Adipocyte (in vitro differentiated cells): Measurements from ENCODE around the gene KNTC1.
"Not testable (repeated sequence)": the region's sequence is repeated elsewhere in the genome, so short reads cannot be mapped to it uniquely, and the experiment has no call there.

Experiments
- DNase-seq: peaks from one replicate; pipeline ENCODE4 v3.0.0-alpha.2; 2015; ENCODE audit warnings: low read depth
- H3K27me3 ChIP-seq: replicated peaks from 2 replicates; pipeline ENCODE4 v1.7.0; 2013; ENCODE audit warnings: mild to moderate bottlenecking, low read length, moderate library complexity; ENCODE audit not compliant: control insufficient read depth, insufficient read depth
- H3K36me3 ChIP-seq: 2 replicates; pipeline ENCODE4 v1.7.0; 2013; ENCODE audit warnings: low read length, mild to moderate bottlenecking, moderate library complexity; ENCODE audit not compliant: control insufficient read depth, insufficient read depth, severe bottlenecking
- H3K4me1 ChIP-seq: 2 replicates; pipeline ENCODE4 v1.7.0; 2013; ENCODE audit warnings: mild to moderate bottlenecking, low read length, moderate library complexity; ENCODE audit not compliant: control insufficient read depth, insufficient read depth
- H3K4me3 ChIP-seq: 2 replicates; pipeline ENCODE4 v1.7.0; 2013; ENCODE audit warnings: mild to moderate bottlenecking, low read length, moderate library complexity
- H3K9ac ChIP-seq: 2 replicates; pipeline ENCODE4 v1.7.0; 2013; ENCODE audit warnings: mild to moderate bottlenecking, low read length, moderate library complexity
- H3K9me3 ChIP-seq: 2 replicates; pipeline ENCODE4 v1.7.0; 2013; ENCODE audit warnings: mild to moderate bottlenecking, low read length, moderate library complexity; ENCODE audit not compliant: control insufficient read depth

KNTC1 gene

DNA sequence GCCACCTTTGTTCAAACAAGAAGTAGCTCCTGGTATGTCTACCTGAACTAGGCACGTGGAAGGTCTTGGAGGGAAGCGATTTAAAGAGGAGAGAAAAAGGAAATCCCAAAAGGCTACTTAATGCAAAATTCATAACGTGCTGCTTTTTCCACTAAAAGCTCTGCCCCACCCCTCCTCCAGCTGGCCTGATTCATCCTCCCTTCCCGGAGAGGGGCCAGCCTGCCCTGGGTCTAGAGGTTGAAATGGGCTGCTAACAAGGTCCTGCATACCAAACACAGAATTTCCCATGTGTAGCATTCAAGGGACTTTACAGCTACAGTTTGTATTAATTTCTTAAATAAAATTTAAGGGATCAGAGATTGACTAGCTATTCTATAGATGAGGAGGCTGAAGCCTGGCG, 83.2 kb downstream of the KNTC1 start:
- Histone ChIP-seq H3K4me3 (no peak overlapping the region), H3K9me3 (no peaks in the 10 kb centered on the region), H3K36me3 (no peaks in the 10 kb centered on the region), H3K9ac (no peak overlapping the region), H3K4me1 (peaks cover 6% of the 10 kb centered on the region), H3K27me3 (no peaks in the 10 kb centered on the region)
- DNase-seq, result no peak

DNA sequence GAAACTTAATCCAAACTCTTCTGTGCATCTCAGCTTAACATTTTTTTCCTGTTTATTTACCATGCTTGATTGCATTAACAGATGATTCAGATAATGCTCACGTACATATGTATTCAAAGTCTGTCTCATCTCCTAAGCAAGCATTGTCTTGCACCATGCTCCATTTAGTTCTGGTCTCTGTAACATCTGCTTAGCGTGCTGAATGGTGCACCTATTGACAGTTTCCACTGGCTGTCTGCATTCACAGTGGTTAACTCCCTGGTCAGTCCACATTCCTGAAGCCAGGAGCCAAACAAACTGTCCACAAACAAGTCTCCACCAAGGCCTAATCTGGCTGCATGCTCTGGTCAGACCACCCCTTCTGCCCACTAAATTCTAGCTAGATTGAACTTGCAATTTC, 83.9 kb downstream of the KNTC1 start:
- Histone ChIP-seq H3K9ac (no peak overlapping the region), H3K4me3 (no peak overlapping the region), H3K9me3 (no peaks in the 10 kb centered on the region), H3K4me1 (peaks cover 7% of the 10 kb centered on the region), H3K36me3 (no peaks in the 10 kb centered on the region), H3K27me3 (no peaks in the 10 kb centered on the region)
- DNase-seq, result no peak

- H3K4me1 ChIP-seq, result peaks cover 10% of the 10 kb centered on the region
- H3K4me3 ChIP-seq, result no peak overlapping the region
- no peak overlapping the region for H3K9ac ChIP-seq
- peaks cover 3% of the 10 kb centered on the region for H3K36me3 ChIP-seq
- no peaks in the 10 kb centered on the region for H3K9me3 ChIP-seq
- DNase-seq, result peak; percentile 47
- H3K27me3 ChIP-seq, result no peaks in the 10 kb centered on the region
These were observed 87.8 kb downstream of the KNTC1 start for GRCh38 chr12:122614839-122615238.

GRCh38 chr12:122615780-122616179, 88.7 kb downstream of the KNTC1 start:
- H3K4me3 ChIP-seq, result no peak overlapping the region
- H3K9me3 ChIP-seq, result no peaks in the 10 kb centered on the region
- no peak for DNase-seq
- H3K4me1 ChIP-seq, result peaks cover 10% of the 10 kb centered on the region
- peaks cover 8% of the 10 kb centered on the region for H3K36me3 ChIP-seq
- H3K9ac ChIP-seq, result no peak overlapping the region
- no peaks in the 10 kb centered on the region for H3K27me3 ChIP-seq

DNA sequence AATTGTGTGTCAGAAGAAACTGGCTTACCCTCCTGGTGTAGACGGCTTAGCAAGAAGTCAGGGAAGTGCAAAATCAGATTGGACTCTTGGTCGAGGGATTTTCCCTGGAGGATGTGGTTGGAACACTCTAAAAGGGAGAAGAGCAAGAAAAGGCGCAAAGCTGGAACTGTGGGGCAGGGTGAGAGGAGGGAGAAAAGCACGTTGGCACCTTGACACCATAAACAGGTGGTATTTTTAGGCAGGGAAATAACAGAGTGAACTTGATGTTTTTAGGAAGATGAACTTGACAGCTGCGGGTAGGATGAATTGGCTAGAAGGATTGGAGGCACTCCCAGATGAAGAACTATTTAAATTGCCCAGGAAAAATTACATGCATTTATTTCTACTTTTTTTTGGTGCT, 108.4 kb downstream of the KNTC1 start:
- H3K4me3 ChIP-seq, result no peak overlapping the region
- peaks cover 4% of the 10 kb centered on the region for H3K4me1 ChIP-seq
- no peaks in the 10 kb centered on the region for H3K27me3 ChIP-seq
- no peaks in the 10 kb centered on the region for H3K9me3 ChIP-seq
- no peak overlapping the region for H3K9ac ChIP-seq
- H3K36me3 ChIP-seq, result no peaks in the 10 kb centered on the region
- DNase-seq, result no peak

- DNase-seq, result no peak
- peaks cover 20% of the 10 kb centered on the region for H3K4me1 ChIP-seq
- H3K9me3 ChIP-seq, result no peaks in the 10 kb centered on the region
- no peaks in the 10 kb centered on the region for H3K36me3 ChIP-seq
- H3K4me3 ChIP-seq, result no peak overlapping the region
- no peaks in the 10 kb centered on the region for H3K27me3 ChIP-seq
- H3K9ac ChIP-seq, result no peak overlapping the region
These were observed 116.3 kb downstream of the KNTC1 start for GRCh38 chr12:122643207-122643805.

- Histone ChIP-seq H3K27me3 (no peaks in the 10 kb centered on the region), H3K4me1 (peaks cover 20% of the 10 kb centered on the region), H3K9ac (no peak overlapping the region), H3K9me3 (no peaks in the 10 kb centered on the region), H3K36me3 (no peaks in the 10 kb centered on the region), H3K4me3 (no peak overlapping the region)
- DNase-seq, result peak; percentile 52
These were observed 119.6 kb downstream of the KNTC1 start for GRCh38 chr12:122646517-122647217.

DNA sequence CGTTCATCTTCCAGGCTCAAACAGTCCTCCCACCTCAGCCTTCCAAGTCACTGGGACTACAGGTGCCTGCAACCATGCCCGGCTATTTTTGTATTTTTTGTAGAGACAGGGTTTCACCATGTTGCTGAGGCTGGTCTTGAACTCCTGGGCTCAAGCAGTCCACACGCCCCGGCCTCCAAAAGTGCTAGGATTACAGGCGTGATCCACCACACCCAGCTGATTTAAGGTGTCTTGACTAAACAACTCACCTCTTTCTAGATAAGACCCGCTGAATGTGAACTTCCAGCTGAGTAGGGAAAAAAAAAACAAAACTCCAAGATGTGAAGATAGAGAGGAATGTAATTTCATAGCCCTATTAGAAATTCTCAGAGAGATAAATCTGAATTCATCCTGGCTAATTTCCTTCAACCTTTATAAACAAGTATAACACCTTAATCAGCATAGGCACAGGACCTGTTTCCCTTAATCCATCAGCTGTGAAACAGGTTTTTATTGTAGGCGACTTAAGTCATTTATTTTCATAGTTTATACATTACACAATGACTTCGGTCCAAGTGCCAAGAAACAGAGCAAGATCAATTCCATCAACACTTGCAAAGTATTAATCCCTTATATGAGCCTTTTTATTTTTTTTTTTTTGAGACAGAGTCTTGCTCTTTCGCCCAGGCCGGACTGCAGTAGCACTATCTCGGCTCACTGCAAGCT, 124.6 kb downstream of the KNTC1 start:
- Histone ChIP-seq H3K36me3 (no peaks in the 10 kb centered on the region), H3K4me1 (peaks cover 4% of the 10 kb centered on the region), H3K9me3 (no peaks in the 10 kb centered on the region), H3K4me3 (no peak overlapping the region), H3K27me3 (no peaks in the 10 kb centered on the region), H3K9ac (no peak overlapping the region)
- DNase-seq, result no peak

GRCh38 chr12:122653291-122653690, 126.2 kb downstream of the KNTC1 start:
- H3K4me1 ChIP-seq, H3K4me3 ChIP-seq, H3K9me3 ChIP-seq, H3K27me3 ChIP-seq, H3K9ac ChIP-seq, H3K36me3 ChIP-seq, DNase-seq: not testable (repeated sequence)

- Histone ChIP-seq H3K4me1 (no peaks in the 10 kb centered on the region), H3K9me3 (no peaks in the 10 kb centered on the region), H3K9ac (no peak overlapping the region), H3K4me3 (no peak overlapping the region), H3K36me3 (no peaks in the 10 kb centered on the region), H3K27me3 (no peaks in the 10 kb centered on the region)
- no peak for DNase-seq
These were observed 129.2 kb downstream of the KNTC1 start for GRCh38 chr12:122656298-122656697.

DNA sequence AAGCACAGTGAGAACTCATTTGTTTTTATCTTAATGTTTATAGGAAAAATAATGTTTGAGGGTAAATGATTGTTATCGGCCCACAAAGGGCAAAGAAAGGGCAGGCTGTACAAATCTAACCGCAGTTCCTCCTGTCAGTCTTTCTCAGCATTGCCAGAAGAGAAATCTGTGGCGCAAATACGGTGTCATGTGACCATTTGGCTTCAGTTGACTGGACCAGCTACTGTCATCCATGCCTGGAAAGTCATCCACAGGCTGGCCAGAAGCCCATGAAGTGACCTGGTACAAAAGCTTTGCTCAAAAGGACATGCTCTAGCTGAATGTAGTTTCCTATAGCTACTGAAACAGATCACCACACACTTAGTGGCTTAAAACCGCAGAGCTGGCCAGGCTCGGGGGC, 132.5 kb downstream of the KNTC1 start:
- Histone ChIP-seq H3K4me3 (no peak overlapping the region), H3K27me3 (no peaks in the 10 kb centered on the region), H3K4me1 (no peaks in the 10 kb centered on the region), H3K9me3 (no peaks in the 10 kb centered on the region), H3K9ac (no peak overlapping the region), H3K36me3 (no peaks in the 10 kb centered on the region)
- no peak for DNase-seq
